Measurements from ENCODE around the gene NCS1.
A peak's percentile ranks its signal among the peaks of the same experiment; 100 is the strongest.

The NCS1 gene

GRCh38 chr9:130147910-130148309 lies 24.3 kb upstream of the NCS1 start:
- DNase-seq: no peak

- DNase-seq: no peak
These were observed 23.2 kb upstream of the NCS1 start for GRCh38 chr9:130149031-130149430.

GRCh38 chr9:130149654-130150286 lies 22.4 kb upstream of the NCS1 start:
- no peak for DNase-seq

GRCh38 chr9:130150779-130151382 lies 21.3 kb upstream of the NCS1 start:
- no peak for DNase-seq

GRCh38 chr9:130154816-130155215 lies 17.4 kb upstream of the NCS1 start:
- no peak for DNase-seq

GRCh38 chr9:130155647-130156046 lies 16.6 kb upstream of the NCS1 start:
- DNase-seq: no peak

GRCh38 chr9:130156672-130157071 lies 15.5 kb upstream of the NCS1 start:
- no peak for DNase-seq

GRCh38 chr9:130157079-130157478 lies 15.1 kb upstream of the NCS1 start:
- DNase-seq: no peak

GRCh38 chr9:130158001-130158400 lies 14.2 kb upstream of the NCS1 start:
- DNase-seq: no peak

GRCh38 chr9:130159057-130159456 lies 13.1 kb upstream of the NCS1 start:
- DNase-seq: no peak

GRCh38 chr9:130159915-130160670 lies 12.1 kb upstream of the NCS1 start:
- DNase-seq: no peak

GRCh38 chr9:130160862-130161470 lies 11.2 kb upstream of the NCS1 start:
- DNase-seq: no peak

GRCh38 chr9:130165579-130165978 lies 6.6 kb upstream of the NCS1 start:
- no peak for DNase-seq

- no peak for DNase-seq
These were observed 5.8 kb upstream of the NCS1 start for GRCh38 chr9:130166399-130166798.

- no peak for DNase-seq
These were observed 4.3 kb upstream of the NCS1 start for GRCh38 chr9:130167927-130168326.

- no peak for DNase-seq
These were observed 717 bp upstream of the NCS1 start for GRCh38 chr9:130171226-130172148.

- peak in 3 of 5 experiments; percentile 24 to 57 (median 30) for DNase-seq
These were observed 858 bp downstream of the NCS1 start for GRCh38 chr9:130172858-130173665.

- no peak for DNase-seq
These were observed 1.4 kb downstream of the NCS1 start for GRCh38 chr9:130173666-130173983.

GRCh38 chr9:130174025-130174424 lies 1.8 kb downstream of the NCS1 start:
- DNase-seq: no peak

GRCh38 chr9:130174920-130175321 lies 2.7 kb downstream of the NCS1 start:
- DNase-seq: no peak

GRCh38 chr9:130175355-130175754 lies 3.2 kb downstream of the NCS1 start:
- no peak for DNase-seq

GRCh38 chr9:130176760-130177159 lies 4.6 kb downstream of the NCS1 start:
- DNase-seq: no peak
